ENCODE data around the gene CLECL1.
A peak's percentile ranks its signal among the peaks of the same experiment; 100 is the strongest.

CLECL1 gene

DNA sequence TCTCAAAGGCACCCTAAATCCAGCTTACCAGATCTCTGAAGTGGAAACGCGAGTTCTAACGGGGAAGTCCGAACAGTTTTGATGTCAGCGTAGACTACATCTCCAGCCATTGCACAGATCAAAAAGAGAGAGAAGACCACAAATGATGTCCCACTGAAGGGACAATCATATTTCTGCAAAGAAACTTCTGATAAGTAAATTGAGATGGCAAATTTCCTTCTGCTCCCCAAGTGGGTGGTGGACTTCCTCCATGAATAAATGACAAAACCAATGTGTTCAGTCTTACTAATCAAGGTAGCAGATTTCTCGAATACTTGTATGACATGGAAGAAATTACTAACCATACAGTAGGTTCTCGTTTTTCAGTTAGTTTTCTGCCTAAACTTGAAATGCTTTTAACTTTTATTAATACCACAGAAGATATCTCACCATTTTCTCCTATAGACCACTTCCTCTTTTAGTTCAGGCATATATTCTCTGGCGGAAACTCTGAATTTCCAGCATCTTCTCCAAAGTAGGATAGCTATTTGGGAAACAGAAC is at the start of gene CLECL1:
TSS of gene CLECL1 (minus strand) at position 177 of the 541 bp plus-strand sequence.
- TF ChIP-seq POLR2A (IDR thresholded peaks at IDR 0.05; ENCODE audit: low read depth, low read length) = no peak
- FAIRE-seq (no peak), DNase-seq (ENCODE audit: insufficient read length, low spot score) (no peak)

DNA sequence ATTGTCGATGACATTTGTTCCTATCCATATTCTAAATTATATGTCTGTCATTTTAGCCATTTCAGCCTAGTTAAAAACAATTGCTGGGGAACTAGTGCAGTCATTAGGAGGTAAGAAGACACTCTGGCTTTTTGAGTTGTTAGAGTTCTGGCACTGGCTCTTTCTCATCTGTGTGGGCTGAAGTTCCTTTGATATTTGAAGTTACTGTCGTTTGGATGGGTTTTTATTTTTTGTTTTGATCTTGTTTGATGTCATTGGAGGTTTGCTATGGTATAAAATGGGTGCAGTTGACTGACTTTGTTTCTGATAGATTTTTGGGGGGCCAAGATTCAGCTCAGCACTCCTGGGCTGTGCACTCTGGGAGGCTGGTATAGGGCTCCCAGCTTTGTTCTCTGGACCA is 48.5 kb upstream of the CLECL1 start:
- DNase-seq (ENCODE audit: insufficient read length, low spot score) = no peak
- no peak for TF ChIP-seq POLR2A (IDR thresholded peaks at IDR 0.05; ENCODE audit: low read depth, low read length)
- no peak for FAIRE-seq

DNA sequence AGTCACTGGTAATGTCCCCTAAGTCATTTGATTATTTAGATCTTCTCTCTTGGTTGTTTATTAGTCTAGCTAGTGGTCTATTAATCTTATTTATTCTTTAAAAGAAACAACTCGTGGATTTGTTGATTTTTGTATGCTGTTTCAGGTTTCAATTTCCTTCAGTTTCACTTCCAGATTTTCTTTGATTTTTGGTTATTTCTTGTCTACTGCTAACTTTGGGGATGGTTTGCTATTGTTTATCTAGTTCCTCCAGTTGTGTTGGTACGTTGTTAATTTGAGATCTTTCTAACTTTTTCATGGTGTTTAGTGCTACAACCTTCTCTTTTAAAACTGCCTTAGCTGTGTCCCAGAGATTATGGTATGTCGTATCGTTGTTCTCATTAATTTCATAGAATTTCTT is 46.3 kb upstream of the CLECL1 start:
- TF ChIP-seq POLR2A (IDR thresholded peaks at IDR 0.05; ENCODE audit: low read depth, low read length) = no peak
- DNase-seq (ENCODE audit: insufficient read length, low spot score) (no peak), FAIRE-seq (no peak)

DNA sequence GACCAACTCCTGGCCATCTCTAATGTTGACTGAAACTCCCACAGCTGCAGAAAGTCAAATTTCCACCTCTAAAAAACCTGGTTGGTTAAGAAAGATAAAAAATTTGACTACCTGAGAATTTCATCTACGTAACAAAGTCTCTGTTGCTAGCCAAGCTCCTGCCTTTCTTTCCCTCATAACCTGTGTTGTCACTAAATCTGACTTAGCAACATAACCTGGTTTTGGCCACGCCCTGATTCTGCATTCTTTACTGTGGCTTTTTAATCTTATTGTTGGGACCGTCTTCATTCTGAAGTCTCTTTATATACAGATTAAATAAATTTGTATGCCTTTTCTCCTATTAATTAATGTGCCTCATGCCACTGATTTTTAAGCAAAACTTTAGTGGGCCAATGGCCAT is 43.9 kb upstream of the CLECL1 start:
- DNase-seq (ENCODE audit: insufficient read length, low spot score) (no peak), FAIRE-seq (no peak)
- TF ChIP-seq POLR2A (IDR thresholded peaks at IDR 0.05; ENCODE audit: low read depth, low read length) = no peak

DNA sequence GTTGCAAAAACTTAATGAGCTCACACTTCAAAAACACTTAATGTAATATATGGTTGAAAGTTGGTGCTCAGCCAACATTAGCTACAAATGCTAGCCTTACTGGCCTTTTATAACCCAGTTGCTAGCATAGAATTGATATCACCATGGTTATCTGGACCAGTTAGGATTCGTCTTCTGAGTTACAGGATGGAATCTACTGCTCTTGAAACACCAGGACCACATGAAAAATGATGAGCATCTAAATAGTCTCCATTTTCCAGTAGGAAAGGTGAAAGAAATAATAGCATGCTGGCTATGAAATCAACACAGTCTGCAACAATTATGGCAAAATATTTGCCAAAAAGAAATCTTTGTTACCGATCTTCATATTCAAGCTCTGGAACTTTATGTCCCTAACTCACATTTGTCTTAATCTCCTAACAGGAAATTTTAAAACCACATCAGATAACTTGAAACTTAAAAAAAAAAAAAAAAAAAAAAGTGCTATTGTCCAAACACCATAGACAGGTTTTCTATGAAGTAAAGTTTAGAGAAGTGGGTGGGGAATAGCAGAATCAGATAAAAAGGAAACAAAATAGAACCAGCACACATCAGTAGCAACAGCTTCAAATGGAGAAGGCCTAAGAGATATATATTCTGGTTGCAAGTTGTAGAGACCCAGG is 40.5 kb upstream of the CLECL1 start:
- no peak for TF ChIP-seq POLR2A (IDR thresholded peaks at IDR 0.05; ENCODE audit: low read depth, low read length)
- DNase-seq (ENCODE audit: insufficient read length, low spot score) (no peak), FAIRE-seq (no peak)

DNA sequence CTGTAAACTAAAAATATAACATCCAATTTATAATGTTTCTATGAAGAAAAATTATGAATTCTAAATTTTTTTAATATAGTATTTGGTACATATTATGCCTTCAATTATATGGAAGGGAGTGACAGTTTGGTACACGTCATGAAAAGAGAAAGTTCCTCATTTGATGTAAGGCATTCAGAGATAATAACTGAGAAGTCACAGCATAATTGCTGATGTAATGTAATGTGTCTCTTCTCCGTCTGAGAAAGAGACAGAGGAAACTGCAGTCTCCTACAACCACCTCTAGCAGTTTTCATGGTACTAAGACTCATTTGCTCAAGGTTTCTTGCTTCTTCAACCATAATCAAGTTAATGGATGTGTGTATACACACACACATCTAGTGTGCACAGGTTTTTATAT is 30.1 kb upstream of the CLECL1 start:
- DNase-seq (ENCODE audit: insufficient read length, low spot score) = no peak
- no peak for FAIRE-seq
- TF ChIP-seq POLR2A (IDR thresholded peaks at IDR 0.05; ENCODE audit: low read depth, low read length) = no peak

DNA sequence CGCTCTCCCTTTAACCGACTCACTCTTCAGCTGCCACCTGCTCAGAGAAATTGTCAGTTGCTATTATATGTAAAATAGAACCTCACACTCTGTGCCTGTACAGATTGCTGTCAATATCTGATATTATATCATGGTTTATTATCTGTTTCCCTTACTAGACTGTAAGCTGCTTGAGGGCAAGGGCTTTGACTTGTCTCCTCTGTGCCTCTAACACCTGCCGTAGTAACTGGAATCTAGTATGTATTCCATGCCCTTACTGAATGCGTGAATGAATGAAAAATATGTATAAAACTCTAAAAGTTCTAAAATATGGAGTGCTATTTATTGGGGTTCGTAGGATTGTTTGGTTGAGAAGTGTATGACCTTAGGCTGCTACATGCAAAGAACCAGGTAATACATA is 29.5 kb upstream of the CLECL1 start:
- FAIRE-seq = no peak
- no peak for TF ChIP-seq POLR2A (IDR thresholded peaks at IDR 0.05; ENCODE audit: low read depth, low read length)

DNA sequence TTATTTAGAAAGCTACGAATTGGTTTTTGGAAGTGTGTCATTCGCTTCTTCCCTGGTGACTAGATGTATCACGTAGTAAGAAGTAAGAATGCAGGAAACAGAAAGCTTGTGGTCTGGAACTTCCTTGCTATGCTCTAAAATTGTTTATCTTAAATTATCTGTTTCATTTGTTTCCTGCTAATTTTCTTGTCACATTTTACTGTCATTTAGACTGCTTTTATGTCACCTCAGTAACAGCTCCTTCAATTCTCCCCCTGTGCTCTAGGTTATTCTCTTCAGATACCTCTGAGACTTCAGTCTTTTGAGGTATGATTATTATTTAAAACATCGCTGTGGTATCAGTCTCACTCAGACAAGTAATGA is 28.5 kb upstream of the CLECL1 start:
- no peak for FAIRE-seq
- TF ChIP-seq POLR2A (IDR thresholded peaks at IDR 0.05; ENCODE audit: low read depth, low read length) = no peak
- no peak for DNase-seq (ENCODE audit: insufficient read length, low spot score)

More for the DNA sequence above, 29.5 kb upstream of the CLECL1 start:
- DNase-seq (ENCODE audit: insufficient read length, low spot score) = no peak

DNA sequence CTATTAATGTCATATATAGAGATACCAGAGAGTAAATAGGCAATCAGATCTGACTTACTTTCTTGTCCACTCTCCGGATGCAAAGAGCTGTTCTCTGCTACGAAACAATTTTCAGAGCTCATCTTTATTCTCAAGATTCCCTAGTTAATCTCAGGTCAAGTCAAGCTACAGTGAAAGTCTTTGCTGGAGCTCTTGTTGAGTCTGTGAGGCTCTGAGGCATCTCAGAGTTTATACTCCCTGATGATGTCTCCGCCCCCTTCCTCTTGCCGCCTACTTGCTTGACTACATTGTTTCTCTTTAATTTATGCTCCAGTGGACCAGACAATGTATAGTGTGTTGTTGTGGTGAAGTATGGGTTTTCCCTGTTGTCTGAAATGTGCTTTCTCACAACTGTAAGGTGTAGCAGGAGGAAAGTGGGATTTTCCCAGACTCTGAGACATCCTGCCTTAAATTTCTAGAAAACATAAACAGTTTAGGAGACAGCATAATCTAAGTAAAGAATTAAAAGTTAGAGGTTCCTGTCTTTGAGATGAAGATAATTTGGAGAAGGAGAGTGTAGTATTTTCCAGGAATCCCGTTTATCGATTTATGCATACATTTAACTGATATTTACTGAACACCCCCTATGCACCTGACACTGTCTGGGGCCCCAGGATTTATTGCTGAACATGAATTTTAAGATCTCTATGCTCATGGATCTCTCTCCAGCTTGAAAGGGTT is 28.0 kb upstream of the CLECL1 start, which contains the start of gene CD69:
TSS of gene CD69 (minus strand) at position 203 of the 720 bp plus-strand sequence. CDS start at position 122, 81 bp downstream.
- TF ChIP-seq POLR2A (IDR thresholded peaks at IDR 0.05; ENCODE audit: low read depth, low read length) = no peak
- no peak for FAIRE-seq
- no peak for DNase-seq (ENCODE audit: insufficient read length, low spot score)

DNA sequence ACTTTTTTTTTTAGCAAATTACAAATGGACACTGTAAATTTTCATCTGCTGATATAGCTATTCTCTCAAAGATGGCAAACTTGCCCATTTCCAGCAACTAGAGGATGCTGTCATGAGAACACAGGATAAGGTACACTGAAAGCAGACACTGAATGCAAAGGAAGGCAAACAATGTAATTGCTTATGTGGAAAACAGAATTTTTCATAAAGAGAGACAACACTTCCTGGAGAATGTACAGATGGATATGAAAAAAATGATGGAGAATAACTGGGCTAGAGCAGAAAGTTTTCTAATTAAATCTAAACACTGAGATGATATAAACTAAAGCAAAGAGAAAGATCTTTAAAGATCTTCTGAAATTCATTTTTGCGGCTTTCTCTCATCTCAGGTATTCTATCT is 27.2 kb upstream of the CLECL1 start:
- FAIRE-seq = no peak
- TF ChIP-seq POLR2A (IDR thresholded peaks at IDR 0.05; ENCODE audit: low read depth, low read length) = no peak
- no peak for DNase-seq (ENCODE audit: insufficient read length, low spot score)

DNA sequence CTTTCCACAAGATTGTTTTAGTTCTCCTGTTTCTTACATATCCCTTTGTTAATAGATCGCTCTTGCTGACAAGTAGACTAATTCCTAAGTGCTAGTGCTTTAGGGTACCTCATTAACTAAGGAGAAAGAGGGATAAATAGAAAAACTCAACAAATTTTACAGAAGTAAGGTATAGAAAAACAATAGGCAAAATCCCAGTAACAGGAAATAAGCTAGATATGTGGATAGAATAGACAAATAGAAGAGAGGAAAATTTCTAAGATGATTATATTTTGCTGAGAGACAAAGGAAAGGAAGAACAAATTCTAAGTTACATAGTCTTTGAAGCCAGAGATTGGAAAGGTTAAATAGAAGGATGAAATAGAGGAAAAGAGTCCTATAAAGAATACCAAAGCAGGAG is 26.8 kb upstream of the CLECL1 start:
- TF ChIP-seq POLR2A (IDR thresholded peaks at IDR 0.05; ENCODE audit: low read depth, low read length) = no peak
- no peak for DNase-seq (ENCODE audit: insufficient read length, low spot score)
- FAIRE-seq = no peak

DNA sequence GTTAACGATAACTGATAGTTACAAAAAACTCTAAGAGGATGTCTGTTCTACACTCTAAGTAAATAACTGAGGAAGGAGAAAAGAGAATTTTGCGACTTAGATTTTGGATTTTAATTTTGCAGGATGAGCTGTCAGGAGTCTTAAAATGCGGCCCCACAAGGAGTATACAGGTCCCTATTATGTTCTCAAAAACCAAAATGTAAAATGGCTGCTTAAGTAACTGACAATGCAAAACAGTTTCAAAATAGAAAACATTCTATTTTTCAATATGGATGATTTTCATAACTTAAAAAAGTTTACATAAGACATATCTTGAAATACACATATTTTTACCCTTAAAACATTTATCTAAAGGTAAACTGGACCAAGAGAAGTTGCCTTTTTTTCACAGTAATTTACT is 25.2 kb upstream of the CLECL1 start:
- FAIRE-seq = no peak
- no peak for TF ChIP-seq POLR2A (IDR thresholded peaks at IDR 0.05; ENCODE audit: low read depth, low read length)

DNA sequence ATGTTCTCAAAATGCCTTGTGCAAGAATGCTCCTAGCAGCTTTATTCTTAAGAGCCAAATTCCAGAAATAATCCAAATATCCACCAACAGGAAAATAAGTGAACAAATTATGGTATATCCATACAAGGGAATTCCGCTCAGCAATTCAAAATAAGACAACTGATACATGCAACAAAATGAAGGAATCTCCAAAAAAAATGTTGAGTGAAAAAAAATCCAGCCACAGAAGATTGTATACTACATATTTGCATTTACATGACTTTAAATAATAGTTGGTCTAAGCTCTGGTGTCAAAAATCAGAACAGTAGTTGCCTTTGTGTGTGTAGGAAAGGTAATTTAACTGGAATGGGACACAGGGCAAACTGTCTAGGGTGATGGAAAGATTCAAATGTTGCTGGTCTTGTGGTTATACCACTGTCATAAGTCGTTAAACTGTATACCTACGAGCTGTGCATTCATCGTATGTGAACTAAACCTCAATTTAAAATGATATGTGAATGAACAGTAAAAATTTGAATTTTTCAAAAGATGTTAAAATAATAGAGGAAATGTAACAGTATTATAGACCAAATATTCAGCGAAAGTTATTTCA is 24.6 kb upstream of the CLECL1 start:
- peak; percentile 20 for FAIRE-seq
- TF ChIP-seq POLR2A (IDR thresholded peaks at IDR 0.05; ENCODE audit: low read depth, low read length) = no peak

More for the DNA sequence above, 25.2 kb upstream of the CLECL1 start:
- DNase-seq (ENCODE audit: insufficient read length, low spot score) = no peak

DNA sequence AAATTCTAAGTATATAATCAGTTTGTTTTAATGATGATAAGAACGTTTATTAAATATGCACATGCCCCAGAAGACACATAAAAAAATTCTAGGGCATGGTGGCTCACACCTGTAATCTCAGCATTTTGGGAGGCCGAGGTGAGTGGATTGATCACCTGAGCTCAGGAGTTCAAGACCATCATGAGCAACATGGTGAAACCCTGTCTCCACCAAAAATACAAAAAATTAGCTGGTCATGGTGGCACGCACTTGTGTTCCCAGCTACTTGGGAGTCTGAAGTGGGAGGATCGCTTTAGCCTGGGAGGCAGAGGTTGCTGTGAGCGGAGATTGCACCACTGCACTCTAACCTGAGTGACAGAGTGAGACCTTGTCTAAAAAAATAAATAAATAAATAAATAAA is 23.8 kb upstream of the CLECL1 start:
- FAIRE-seq = no peak
- no peak for TF ChIP-seq POLR2A (IDR thresholded peaks at IDR 0.05; ENCODE audit: low read depth, low read length)
- no peak for DNase-seq (ENCODE audit: insufficient read length, low spot score)

More for the DNA sequence above, 24.6 kb upstream of the CLECL1 start:
- DNase-seq (ENCODE audit: insufficient read length, low spot score) = no peak
